Measurements from ENCODE around the gene MCF2L. TPM values are rescaled to one million over a fixed set of nuclear protein-coding genes. Genes with fewer than 3 reads are reported as not detected.

The MCF2L gene
- total RNA-seq, 2 experiments from 2014 or later = 7.9 to 8.7 TPM

- POLR2A ChIA-PET = no interaction called here
- CTCF ChIA-PET = no interaction called here
Observed at GRCh38 chr13:112962396-112962795, 6.6 kb upstream of the MCF2L start.

- ChIA-PET CTCF (no interaction called here), POLR2A (no interaction called here)
Observed at GRCh38 chr13:112962911-112963625, 5.9 kb upstream of the MCF2L start.

- CTCF ChIA-PET = interaction anchor here (1.3 kb wide), 1 partner anchor 52 kb away, joined by 3 read pairs; no protein-coding TSS in a partner anchor
- POLR2A ChIA-PET = no interaction called here
Observed at GRCh38 chr13:112963641-112964040, 5.4 kb upstream of the MCF2L start.

GRCh38 chr13:112964971-112965492, 4.0 kb upstream of the MCF2L start:
- POLR2A ChIA-PET = no interaction called here
- CTCF ChIA-PET = interaction anchor here (1.0 to 1.3 kb wide), 3 partner anchors 21 to 51 kb away, joined by 3 read pairs; no protein-coding TSS in a partner anchor

- CTCF ChIA-PET = interaction anchor here (1.2 kb wide), 1 partner anchor 23 kb away, joined by 3 read pairs; no protein-coding TSS in a partner anchor
Observed at GRCh38 chr13:112965573-112966115, 3.4 kb upstream of the MCF2L start.

GRCh38 chr13:112966776-112967175, 2.2 kb upstream of the MCF2L start:
- POLR2A ChIA-PET = no interaction called here
- CTCF ChIA-PET = interaction anchor here (1.3 kb wide), 1 partner anchor 24 kb away, joined by 3 read pairs; no protein-coding TSS in a partner anchor

More at GRCh38 chr13:112965573-112966115, 3.4 kb upstream of the MCF2L start:
- POLR2A ChIA-PET = no interaction called here

GRCh38 chr13:112967686-112968379, 1.2 kb upstream of the MCF2L start:
- ChIA-PET CTCF (interaction anchor here (1.3 kb wide), 1 partner anchor 25 kb away, joined by 3 read pairs; no protein-coding TSS in a partner anchor), POLR2A (no interaction called here)

GRCh38 chr13:112968380-112968909, 569 bp upstream of the MCF2L start:
- ChIA-PET CTCF (interaction anchor here (1.3 kb wide), 1 partner anchor 25 kb away, joined by 3 read pairs; no protein-coding TSS in a partner anchor), POLR2A (no interaction called here)

- ChIA-PET CTCF (interaction anchor here (0.6 to 2.0 kb wide), 3 partner anchors 27 to 341 kb away, joined by 3 to 7 read pairs (median 3); no protein-coding TSS in a partner anchor), POLR2A (interaction anchor here (0.7 kb wide), 1 partner anchor 206 kb away, joined by 3 read pairs; no protein-coding TSS in a partner anchor)
Observed at GRCh38 chr13:112969692-112970338, 801 bp downstream of the MCF2L start.

GRCh38 chr13:112970552-112971287, 1.7 kb downstream of the MCF2L start:
- POLR2A ChIA-PET = no interaction called here

GRCh38 chr13:112971288-112971643, 2.3 kb downstream of the MCF2L start:
- CTCF ChIA-PET = no interaction called here
- POLR2A ChIA-PET = no interaction called here

More at GRCh38 chr13:112970552-112971287, 1.7 kb downstream of the MCF2L start:
- CTCF ChIA-PET = interaction anchor here (2.0 kb wide), 1 partner anchor 28 kb away, joined by 7 read pairs; no protein-coding TSS in a partner anchor

- CTCF ChIA-PET = no interaction called here
- POLR2A ChIA-PET = no interaction called here
Observed at GRCh38 chr13:112972258-112972657, 3.2 kb downstream of the MCF2L start.

GRCh38 chr13:112972867-112973576, 4.0 kb downstream of the MCF2L start:
- CTCF ChIA-PET = no interaction called here

GRCh38 chr13:112973577-112973951, 4.5 kb downstream of the MCF2L start:
- POLR2A ChIA-PET = no interaction called here
- CTCF ChIA-PET = no interaction called here

More at GRCh38 chr13:112972867-112973576, 4.0 kb downstream of the MCF2L start:
- POLR2A ChIA-PET = no interaction called here

- ChIA-PET CTCF (no interaction called here), POLR2A (no interaction called here)
Observed at GRCh38 chr13:112974125-112974524, 5.1 kb downstream of the MCF2L start.

GRCh38 chr13:112974671-112975070, 5.7 kb downstream of the MCF2L start:
- ChIA-PET CTCF (interaction anchor here (0.6 kb wide), 1 partner anchor 421 kb away, joined by 3 read pairs; no protein-coding TSS in a partner anchor), POLR2A (no interaction called here)

GRCh38 chr13:112975401-112975939, 6.5 kb downstream of the MCF2L start:
- ChIA-PET POLR2A (no interaction called here), CTCF (interaction anchor here (0.6 kb wide), 1 partner anchor 420 kb away, joined by 3 read pairs; no protein-coding TSS in a partner anchor)

- POLR2A ChIA-PET = no interaction called here
- CTCF ChIA-PET = no interaction called here
Observed at GRCh38 chr13:112976526-112976925, 7.5 kb downstream of the MCF2L start.
